ENCODE results near the gene TMEM98. TPM values are rescaled to one million over a fixed set of nuclear protein-coding genes. Genes with fewer than 3 reads are reported as not detected.
"Not testable (repeated sequence)": the region's sequence is repeated elsewhere in the genome, so short reads cannot be mapped to it uniquely, and the experiment has no call there.

Gene TMEM98
- polyA plus RNA-seq, 1 donor: 34.2 TPM

DNA sequence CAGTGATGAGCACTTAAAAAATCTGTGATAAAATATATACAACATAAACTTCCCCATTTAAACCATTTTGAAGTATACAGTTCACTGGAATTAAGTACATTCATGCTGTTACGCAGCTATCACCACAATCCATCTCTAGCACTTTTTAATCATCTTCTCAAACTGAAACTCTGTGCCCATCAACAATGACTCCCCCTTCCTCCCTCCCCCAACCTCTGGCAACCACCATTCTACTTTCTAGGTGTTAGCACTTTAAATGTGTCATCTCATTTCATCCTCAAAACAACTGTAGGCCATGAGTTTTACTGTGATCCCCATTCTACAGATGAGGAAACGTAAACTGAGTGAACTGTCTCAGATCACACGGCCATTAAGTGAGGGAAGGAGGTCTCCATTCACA is 13.8 kb upstream of the TMEM98 start:
- no peak for DNase-seq (ENCODE audit: low read depth)

DNA sequence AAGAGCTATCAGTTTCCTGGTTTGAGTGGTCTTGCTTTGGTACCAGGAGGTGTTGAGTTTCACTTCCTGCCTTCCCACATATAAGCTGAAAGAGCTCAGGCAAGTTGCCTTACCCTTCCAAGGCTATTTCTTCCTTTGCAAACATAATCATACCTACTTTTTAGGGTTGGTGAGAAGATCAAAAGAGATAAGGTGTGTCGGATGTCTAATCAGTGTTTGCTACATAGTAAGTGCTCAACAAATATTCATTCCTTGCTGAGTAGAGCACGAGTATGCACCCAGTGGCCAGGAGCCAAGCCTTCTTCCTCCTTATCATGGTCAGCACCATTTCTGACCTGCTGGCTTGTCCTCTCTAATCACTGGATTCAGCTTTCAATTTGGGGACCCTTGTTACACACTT is 12.7 kb upstream of the TMEM98 start:
- DNase-seq (ENCODE audit: low read depth): no peak

DNA sequence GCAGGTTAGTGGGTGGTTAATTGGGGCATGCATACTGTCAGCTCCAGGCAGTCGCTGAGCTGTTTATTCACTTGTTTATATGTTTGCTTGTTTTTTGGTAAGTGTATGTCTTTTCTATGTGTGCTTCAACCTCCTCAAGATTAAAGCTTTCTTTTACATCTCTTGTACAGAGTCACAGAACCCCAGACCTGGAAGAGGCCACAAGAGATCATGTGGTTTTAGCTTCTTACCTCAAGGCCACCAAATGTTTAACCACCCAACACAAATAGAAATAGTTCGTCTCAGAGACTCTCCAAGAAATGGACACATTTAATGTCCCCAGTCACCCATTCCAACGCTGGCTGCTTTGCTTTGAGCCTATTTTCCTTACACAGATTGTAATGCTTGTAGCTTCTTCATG is 11.8 kb upstream of the TMEM98 start:
- no peak for DNase-seq (ENCODE audit: low read depth)

DNA sequence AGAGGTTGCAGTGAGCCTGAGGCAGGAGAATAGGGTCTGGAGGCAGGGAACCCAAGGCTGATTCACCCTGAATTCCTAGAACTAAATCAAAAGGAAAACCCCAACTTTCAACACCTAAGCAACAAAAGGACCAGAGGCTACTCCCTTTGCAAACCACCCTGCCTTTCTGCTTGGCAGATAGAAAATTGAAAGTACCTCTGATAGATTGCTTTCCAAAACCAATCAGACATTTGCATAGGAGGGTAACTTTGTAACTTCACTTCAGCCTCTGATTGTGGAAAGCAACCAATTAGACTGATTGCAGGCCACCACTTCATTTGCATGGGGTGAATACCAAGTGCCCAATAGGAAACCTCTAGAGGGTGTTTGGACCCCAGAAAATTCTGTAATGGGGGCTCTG is 10.9 kb upstream of the TMEM98 start:
- DNase-seq (ENCODE audit: low read depth): no peak

DNA sequence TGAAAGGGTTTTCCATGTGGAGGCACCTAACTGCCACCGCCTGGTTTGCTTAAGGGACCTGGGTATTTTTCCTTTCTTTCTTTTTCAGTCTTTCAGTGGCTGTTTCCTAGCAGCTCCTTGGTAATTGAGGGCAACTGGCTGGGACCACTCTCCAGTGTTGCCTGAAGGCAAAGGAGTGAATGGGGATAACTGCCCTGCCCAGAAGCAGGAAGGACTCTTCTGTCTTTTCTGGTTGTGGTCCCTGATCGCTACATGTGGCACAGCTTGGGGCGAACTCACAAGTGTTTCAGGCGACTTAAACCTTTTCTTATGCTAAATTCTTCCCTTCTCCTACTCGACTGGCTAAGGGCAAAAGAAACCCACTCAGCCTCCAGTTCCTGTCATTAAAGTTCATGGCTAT is 10.1 kb upstream of the TMEM98 start:
- DNase-seq (ENCODE audit: low read depth): no peak

DNA sequence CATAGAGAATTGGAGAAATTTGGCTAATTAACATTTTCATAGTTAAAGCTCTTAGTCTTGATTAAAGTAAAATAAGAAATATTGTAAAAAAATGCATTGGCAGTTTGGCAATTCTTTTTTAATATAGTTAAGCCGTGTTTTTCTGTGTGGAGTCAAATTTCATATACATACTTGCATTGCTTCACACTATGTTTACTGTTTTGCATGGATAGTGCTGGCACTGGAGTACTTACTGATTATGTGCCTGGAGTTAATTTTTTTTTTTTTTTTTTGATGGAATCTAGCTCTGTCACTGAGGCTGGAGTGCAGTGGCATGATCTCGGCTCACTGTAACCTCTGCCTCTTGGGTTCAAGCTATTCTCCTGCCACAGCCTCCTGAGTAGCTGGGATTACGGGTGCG is 8.1 kb upstream of the TMEM98 start:
- DNase-seq (ENCODE audit: low read depth): not testable (repeated sequence)

DNA sequence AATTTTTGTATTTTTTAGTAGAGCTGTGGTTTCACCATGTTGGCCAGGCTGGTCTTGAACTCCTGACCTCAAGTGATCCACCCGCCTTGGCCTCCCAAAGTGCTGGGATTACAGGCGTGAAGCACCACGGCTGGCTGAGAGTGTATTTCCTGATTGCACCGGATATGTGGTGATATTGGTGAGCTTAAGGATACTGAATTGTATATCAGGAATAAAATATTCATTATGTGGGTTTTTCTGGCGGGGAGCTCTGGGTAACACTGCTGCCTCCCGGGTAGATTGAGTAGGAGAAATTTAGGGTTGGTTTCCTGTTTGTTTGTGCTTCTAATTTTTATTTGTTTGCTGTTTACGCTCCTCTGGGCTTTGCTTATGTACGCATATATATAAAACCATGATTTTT is 7.7 kb upstream of the TMEM98 start:
- DNase-seq (ENCODE audit: low read depth): no peak

DNA sequence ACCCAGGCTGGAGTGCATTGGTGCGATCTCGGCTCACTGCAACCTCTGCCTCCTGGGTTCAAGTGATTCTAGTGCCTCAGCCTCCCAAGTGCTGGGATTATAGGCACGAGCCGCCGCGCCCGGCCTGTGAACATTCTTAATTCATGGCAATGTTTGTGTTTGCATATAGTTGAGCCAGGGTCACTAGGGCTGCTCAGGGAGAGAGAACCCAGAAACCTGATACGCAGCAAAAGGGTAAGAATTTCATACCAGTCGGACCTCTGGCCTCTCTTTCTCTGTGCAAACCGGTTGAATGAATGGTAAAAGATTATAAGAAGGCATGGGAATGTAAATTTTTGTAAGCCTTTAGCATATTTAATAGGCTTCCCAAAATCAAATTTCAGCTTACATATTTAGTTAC is 6.9 kb upstream of the TMEM98 start:
- DNase-seq (ENCODE audit: low read depth): no peak

DNA sequence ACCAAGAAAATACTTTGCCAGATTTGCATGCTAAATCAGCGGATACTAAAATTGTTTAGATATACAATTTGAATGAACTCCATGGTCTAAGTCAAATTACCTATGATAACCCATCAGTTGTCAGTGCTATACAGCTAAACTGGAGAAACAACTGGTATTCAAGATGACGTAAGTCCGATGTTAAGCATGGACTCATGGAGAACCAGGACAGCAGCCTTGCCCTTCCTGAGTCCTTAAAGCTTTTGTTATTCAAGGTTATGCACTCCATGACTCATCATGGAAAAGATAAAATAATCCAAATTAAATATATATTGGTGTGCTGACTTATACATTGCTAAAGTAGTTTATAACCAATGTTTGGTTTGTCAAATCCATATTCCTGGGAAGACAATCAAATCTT is 4.0 kb upstream of the TMEM98 start:
- not testable (repeated sequence) for DNase-seq (ENCODE audit: low read depth)

DNA sequence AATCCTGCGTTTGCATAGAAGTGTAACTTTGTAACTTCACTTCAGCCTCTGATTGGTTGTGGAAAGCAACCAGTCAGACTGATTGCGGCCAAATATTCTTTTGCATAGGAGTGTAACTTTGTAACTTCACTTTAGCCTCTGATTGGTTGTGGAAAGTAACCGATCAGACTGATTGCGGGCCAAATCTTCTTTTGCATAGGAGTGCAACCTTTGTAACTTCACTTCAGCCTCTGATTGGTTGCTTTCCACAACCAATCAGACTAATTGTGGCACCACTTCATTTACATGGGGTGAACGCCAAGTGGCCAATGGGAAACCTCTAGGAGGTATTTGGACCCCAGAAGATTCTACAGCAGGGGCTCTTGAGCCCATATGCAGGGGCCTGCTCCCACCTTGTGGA is 1.8 kb upstream of the TMEM98 start:
- DNase-seq (ENCODE audit: low read depth): no peak

DNA sequence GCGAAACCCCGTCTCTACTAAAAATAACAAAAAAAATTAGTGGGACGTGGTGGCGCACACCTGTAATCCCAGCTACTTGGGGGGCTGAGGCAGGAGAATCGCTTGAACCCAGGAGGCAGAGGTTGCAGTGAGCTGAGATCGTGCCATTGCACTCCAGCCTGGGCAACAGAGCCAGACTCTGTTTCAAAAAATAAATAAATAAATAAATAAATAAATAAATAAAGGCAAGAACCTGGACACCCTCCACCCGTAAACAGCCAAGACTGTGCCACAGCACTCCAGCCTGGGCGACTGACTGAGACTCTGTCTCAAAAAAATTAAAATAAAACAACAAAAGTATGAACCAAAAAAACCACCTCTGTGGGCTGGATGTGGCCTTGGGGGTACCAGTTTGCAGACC is 1.2 kb upstream of the TMEM98 start:
- DNase-seq (ENCODE audit: low read depth): not testable (repeated sequence)

DNA sequence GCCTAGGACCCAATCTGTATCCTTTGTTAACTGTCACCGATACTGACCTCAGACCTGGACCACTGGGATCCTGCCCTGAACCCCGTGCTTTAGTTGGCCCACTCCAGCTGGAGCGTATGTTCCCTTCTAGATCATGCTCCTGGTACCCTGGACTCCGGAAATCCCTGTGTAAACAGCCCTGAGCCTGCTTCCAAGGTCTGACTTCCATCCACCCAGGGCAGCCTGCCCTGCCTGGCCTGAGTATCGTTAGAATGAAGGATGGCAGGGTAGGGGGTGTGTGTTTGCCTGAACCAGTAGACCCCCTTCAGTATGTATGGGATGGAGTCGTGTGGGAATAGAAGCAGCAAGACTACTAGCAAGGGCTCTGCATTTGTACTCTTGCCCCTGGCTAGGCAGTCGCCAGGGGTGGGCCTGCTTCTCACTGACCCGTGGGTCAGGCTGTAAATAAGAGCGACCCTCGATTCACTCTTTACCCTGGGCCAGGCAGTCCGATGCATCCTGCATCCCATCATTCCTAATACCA is 691 bp upstream of the TMEM98 start:
- DNase-seq (ENCODE audit: low read depth): no peak

DNA sequence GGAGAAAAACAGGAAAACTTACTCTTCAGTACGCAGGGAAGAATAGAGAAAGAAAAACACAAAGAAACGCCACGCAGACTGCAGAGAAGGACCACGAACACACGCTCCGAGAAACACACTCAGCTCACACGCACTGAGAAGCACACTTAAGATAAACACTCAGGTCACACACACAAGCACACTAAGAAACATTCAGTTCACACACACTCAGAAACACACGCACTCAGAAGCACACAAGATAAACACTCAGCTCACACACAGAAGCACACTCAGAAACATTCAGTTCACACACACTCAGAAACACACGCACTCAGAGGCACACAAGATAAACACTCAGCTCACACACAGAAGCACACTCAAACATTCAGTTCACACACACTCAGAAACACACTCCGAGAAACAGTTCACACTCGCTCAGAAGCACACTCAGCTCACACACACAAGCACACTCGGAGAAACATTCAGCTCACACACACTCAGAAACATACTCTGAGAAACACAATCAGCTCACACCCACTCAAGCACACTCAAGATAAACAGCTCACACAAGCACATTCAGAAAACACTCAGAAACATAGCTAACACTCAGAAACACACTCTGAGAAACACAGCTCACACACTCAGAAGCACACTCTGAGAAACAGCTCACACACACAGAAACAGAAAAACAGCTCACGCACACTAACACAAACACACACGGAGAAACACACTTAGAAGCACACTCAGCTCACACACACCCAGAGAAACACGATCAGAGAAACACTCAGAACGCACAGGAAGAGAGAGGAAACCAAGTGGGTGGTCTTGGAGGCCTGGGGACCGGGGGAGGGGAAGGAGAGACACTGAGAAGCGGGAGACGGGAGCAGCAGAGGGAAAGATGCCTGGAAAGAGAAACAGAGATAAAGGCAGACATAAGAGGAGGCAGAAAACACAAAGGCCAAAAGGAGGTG is 908 bp downstream of the TMEM98 start:
- no peak for DNase-seq (ENCODE audit: low read depth)

DNA sequence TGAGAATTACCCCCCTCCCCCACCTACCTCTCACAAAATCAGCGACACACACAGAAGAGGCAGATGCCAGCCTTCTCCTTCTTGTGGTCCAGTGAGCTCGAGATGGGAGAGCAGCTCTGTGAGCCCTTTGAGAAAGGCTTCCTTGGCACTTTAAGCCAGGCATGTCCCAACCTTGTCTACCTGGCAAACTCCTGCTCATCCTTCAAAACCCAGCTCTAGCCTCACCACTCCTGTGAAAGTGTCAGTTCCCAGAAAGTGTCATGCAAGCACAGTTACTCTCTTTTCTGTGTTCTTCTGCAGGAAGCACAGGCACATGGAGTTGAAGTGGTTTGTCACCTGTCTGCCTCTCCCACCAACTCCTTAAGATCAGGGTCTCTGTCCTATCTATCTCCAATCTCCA is 1.6 kb downstream of the TMEM98 start:
- DNase-seq (ENCODE audit: low read depth): no peak

DNA sequence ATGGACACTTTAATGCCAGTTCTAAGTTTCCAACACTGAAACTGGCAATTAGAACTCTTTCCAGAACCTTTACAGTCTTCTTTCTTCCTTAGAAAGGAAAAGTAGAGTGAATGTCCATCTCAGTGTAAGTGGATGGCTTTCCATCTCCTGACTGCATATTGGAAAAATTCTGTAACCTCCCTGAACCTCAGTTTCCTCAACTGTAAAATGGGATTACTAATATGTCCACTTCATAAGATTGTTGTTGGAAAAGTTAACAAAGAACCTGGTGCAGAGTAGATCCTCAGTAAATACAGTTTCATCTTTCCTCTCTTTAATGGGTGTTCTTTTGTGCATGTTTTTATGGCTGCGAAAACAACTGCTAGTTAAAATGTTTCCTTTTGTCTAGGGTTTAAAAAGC is 2.6 kb downstream of the TMEM98 start:
- no peak for DNase-seq (ENCODE audit: low read depth)

DNA sequence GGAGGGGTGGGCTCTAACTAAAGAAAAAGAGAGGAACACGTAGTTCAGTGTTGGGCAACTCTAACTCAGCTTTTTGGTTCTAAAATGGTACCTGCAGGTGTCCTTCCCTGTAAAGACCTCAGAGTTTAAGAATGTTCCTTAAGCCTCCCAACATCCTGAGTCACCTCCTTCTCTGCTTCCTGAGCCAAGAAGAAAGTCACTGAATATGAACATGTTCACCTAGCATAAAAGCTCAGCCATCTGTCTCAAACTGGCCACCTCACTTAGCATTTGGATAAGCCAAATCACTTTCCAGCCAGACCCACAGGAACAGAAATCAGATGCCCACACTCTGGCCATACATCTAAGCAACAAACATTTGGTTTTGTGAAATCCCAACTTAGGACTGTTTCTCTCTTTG is 3.7 kb downstream of the TMEM98 start:
- no peak for DNase-seq (ENCODE audit: low read depth)

DNA sequence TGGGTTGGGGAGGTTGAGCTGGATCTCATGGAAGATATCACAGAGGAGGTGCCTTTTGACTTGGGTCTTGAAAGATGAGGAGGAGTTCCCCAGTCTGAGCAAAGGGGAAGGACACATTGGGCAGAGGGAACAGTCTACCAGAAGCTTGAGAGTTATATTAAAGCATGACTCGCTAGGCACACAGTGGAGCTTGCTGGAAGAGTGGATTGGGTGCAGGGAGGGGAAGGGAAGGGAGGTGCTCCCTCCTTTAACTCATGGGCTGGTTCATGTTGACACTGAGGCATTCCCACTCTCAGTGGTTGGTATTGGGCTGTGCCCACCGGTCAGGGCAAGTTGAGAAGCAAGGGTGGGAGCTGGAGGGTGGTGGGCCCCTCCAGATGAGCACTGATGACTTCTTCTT is 5.9 kb downstream of the TMEM98 start:
- no peak for DNase-seq (ENCODE audit: low read depth)

DNA sequence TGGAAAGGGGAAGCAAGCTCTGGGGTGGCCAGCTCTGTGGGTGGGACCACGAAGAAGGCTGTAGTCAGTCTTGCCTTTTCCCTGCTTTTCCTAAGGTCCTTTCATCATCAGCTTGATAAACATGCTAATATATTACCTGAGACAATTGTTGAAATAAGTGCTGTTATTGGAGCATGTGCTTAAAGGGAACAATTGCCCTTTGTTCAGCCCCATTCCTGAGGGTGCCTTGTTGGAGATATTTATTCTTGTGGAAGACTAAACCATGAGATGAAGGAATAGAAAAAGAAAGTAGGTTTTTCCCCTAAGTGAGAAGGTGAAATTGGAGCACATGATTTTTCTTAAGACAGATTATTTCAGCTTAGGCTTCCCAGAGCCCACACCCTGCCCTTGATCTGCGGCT is 7.8 kb downstream of the TMEM98 start:
- DNase-seq (ENCODE audit: low read depth): no peak

DNA sequence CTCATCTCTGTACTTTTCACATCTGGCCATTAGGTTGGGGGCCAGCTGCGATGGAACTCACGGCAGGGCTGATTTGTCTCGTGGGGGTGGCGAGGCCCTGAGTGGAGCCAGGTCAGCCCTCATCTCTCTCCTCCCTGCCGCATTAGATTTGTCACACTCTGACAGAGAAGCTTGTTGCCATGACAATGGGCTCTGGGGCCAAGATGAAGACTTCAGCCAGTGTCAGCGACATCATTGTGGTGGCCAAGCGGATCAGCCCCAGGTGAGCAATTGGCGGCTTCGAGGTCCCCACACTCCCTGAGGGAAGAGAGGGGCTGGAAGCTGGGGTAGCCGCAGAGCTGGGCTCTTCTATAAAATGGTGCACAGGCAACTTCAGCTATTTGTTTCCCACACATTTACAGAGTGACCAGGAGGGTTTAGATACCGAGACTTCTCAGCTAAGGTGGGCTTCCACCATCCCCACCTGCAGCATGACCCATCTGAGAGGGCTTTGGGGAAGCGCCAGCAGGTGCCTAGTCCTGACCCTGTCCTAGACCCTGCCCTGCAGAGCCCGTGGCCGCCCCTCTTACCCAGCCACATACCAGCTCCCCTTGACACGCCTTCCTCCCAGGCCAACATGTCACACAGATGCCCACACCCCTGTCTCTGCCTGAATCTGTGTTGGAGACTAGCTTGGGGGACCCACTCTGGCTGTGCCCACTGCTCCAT is 8.4 kb downstream of the TMEM98 start:
- DNase-seq (ENCODE audit: low read depth): no peak

DNA sequence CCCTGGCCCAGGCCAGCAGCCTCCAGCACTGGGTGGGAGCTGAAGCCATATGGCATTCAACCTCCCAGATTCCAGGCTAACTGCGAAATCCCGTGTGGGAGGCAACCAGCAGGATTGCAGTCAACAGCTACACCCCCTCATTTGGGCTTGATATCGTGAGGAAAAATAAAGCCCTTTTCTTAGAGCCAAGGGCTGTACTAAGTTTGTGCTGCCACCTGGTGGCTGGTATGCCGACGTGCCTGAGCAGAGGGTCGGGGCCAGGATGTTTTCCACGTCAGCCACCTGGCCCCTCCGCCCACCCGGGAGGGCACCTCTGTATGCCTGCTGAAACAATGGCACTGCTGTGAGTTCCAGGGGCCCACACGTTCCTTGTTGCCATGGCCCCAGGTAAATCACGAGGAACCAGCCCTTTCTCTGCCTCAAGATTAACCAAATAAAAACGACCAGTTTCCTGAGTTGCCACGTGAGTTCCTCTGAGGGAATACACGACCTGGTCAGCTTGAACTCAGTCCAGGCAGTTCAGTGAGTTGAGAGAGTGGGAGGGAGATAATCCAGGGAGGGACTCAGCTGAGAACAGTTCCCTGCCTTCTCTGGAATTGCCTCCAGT is 9.0 kb downstream of the TMEM98 start:
- DNase-seq (ENCODE audit: low read depth): no peak

DNA sequence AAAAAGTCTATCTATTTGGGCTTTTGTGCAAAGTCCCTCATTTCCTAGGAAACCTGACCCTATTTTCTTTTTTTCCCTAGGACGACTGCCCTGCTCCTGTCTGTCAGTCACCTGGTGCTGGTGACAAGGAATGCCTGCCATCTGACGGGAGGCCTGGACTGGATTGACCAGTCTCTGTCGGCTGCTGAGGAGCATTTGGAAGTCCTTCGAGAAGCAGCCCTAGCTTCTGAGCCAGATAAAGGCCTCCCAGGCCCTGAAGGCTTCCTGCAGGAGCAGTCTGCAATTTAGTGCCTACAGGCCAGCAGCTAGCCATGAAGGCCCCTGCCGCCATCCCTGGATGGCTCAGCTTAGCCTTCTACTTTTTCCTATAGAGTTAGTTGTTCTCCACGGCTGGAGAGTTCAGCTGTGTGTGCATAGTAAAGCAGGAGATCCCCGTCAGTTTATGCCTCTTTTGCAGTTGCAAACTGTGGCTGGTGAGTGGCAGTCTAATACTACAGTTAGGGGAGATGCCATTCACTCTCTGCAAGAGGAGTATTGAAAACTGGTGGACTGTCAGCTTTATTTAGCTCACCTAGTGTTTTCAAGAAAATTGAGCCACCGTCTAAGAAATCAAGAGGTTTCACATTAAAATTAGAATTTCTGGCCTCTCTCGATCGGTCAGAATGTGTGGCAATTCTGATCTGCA is 12.9 kb downstream of the TMEM98 start:
- no peak for DNase-seq (ENCODE audit: low read depth)
